ENCODE results near the gene SIGLECL1.

Gene SIGLECL1

DNA sequence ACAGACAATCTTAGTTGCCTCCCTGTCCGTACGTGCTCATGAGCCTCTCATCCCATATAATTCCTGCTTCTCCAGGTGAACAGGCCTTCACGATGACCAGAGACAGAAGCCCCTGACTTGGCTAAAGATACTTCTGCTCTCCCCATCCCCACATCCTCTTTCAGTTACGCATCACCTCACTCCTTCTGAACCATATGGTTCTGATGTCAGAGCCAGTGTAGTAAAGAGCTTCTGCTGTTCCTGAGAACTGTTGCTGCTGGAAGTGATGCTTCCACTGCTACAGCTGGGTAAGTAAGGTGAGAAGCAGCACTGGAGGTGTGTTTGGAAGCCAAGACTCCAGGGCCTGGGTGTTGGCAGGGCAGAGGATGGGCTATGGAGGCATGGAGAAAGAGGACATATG lies 12.9 kb downstream of the SIGLECL1 start:
- DNase-seq = no peak
- Mint-ChIP-seq H3K27ac (no peak overlapping the region), H3K27me3 (peaks cover 37% of the 10 kb centered on the region)

GRCh38 chr19:51271067-51271466 lies 20.2 kb downstream of the SIGLECL1 start:
- DNase-seq = no peak
- peaks cover 26% of the 10 kb centered on the region for H3K4me1 Mint-ChIP-seq
- no peaks in the 10 kb centered on the region for H3K9me3 Mint-ChIP-seq
- no peak overlapping the region for H3K27ac Mint-ChIP-seq
- CTCF ChIA-PET = interaction anchor here (2.7 kb wide), 1 partner anchor 11 kb away, joined by 13 read pairs; no protein-coding TSS in a partner anchor
- peaks cover 37% of the 10 kb centered on the region for H3K27me3 Mint-ChIP-seq
- H3K4me3 Mint-ChIP-seq = no peak overlapping the region
- H3K36me3 Mint-ChIP-seq = no peaks in the 10 kb centered on the region

More for the DNA sequence above, 12.9 kb downstream of the SIGLECL1 start:
- CTCF ChIA-PET = interaction anchor here (0.6 to 2.9 kb wide), 3 partner anchors 11 to 106 kb away, joined by 3 to 12 read pairs (median 3); no protein-coding TSS in a partner anchor
- Mint-ChIP-seq H3K36me3 (no peaks in the 10 kb centered on the region), H3K4me1 (peaks cover 10% of the 10 kb centered on the region), H3K9me3 (no peaks in the 10 kb centered on the region), H3K4me3 (no peak overlapping the region)

DNA sequence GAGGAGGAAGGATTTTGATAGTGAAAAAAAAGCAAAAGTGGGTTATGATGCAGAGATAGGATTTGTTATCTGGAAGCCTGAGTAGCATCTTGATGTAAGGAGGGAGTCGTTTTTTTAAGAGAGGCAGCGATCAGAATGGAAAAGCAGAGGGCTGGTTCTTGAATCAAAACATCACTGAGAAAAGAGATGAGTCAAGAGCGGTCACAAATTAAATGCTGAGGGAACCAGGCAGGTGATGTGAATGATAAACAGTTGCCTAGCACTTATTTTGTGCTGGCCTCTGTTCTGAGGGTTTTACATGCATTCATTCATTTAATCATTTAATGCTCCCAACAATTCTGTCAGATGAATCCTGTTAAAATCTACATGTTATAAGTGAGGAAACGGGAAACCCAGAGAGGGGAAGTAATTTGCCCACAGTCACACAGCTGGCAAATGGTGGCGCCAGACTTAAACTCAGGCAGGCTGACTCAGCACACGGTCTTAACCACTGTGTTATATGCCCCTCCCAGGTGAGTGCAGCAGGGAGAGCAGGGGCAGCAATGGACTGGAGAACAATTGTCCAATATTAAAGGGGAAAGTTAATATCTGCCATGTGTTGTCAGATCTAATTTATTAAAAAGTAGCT lies 21.4 kb downstream of the SIGLECL1 start:
- no peaks in the 10 kb centered on the region for H3K9me3 Mint-ChIP-seq
- no peaks in the 10 kb centered on the region for H3K36me3 Mint-ChIP-seq
- peaks cover 23% of the 10 kb centered on the region for H3K4me1 Mint-ChIP-seq
- H3K4me3 Mint-ChIP-seq = peak overlapping the region; percentile 22
- H3K27ac Mint-ChIP-seq = peak overlapping the region; percentile 84
- CTCF ChIA-PET = no interaction called here
- peaks cover 34% of the 10 kb centered on the region for H3K27me3 Mint-ChIP-seq
- DNase-seq = peak; percentile 51

DNA sequence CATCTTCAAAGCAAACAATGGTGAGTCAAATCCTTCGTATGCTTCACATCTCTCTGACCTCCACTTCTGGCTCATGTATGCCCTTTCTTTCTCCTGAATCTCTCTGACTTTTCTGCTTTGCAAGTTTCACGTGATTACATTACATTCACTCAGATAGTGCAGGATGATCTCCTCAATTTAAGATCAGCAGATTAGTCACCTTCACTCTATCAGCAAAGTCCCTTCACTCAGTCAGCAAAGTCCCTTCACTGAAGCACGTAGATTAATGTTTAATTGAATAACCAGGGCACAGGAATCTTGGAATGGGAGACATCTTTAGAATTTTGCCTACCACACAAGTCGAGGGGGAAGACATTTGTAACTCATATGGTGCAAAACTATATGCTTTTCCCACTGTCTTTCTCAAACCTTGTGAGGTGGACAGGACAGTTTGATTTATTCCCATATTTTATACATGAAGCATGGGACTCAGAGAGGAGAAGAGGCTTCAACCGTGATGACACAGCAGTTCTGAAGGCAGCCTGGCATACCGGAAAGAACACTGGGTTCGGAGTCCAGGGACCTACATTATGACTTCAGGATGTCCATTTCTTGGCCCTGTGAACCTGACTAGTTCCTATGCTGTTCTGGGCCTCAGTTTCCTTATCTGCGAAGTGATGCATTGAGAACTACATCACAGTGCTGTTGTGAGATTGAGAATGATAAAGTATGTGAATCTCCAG lies 23.3 kb downstream of the SIGLECL1 start:
- Mint-ChIP-seq H3K27ac (no peak overlapping the region), H3K4me3 (no peak overlapping the region), H3K36me3 (no peaks in the 10 kb centered on the region), H3K4me1 (peaks cover 23% of the 10 kb centered on the region), H3K9me3 (no peaks in the 10 kb centered on the region), H3K27me3 (peaks cover 44% of the 10 kb centered on the region)
- CTCF ChIA-PET = no interaction called here
- no peak for DNase-seq

- CTCF ChIA-PET = no interaction called here
- peaks cover 53% of the 10 kb centered on the region for H3K27me3 Mint-ChIP-seq
- no peaks in the 10 kb centered on the region for H3K36me3 Mint-ChIP-seq
- no peak overlapping the region for H3K27ac Mint-ChIP-seq
- H3K4me3 Mint-ChIP-seq = no peak overlapping the region
- no peaks in the 10 kb centered on the region for H3K9me3 Mint-ChIP-seq
- no peak for DNase-seq
- H3K4me1 Mint-ChIP-seq = peaks cover 17% of the 10 kb centered on the region
Measured at GRCh38 chr19:51277112-51277511, 26.2 kb downstream of the SIGLECL1 start.

DNA sequence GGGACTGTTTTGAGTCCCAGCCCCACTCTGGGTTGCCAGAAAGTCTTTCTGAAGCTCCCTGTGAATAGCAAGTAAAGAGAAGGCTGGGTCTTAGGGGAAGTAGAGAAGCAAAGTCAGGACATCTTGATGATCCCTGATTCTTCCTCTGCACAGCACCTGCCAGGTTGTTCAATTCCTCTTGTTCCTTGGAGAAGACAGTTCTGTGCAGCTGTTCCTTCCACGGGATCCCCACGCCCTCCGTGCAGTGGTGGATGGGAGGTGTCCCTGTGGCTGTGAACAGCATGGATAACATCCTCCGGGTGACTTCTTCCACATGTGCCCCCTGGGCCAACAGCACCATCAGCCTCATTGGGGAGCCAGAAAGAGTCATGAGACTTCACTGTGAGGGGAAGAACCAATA lies 31.5 kb downstream of the SIGLECL1 start:
- Mint-ChIP-seq H3K4me1 (no peaks in the 10 kb centered on the region), H3K4me3 (no peak overlapping the region), H3K27me3 (peaks cover 49% of the 10 kb centered on the region), H3K27ac (no peak overlapping the region), H3K9me3 (no peaks in the 10 kb centered on the region), H3K36me3 (no peaks in the 10 kb centered on the region)
- CTCF ChIA-PET = interaction anchor here (0.8 kb wide), 1 partner anchor 23 kb away, joined by 3 read pairs; no protein-coding TSS in a partner anchor
- no peak for DNase-seq

DNA sequence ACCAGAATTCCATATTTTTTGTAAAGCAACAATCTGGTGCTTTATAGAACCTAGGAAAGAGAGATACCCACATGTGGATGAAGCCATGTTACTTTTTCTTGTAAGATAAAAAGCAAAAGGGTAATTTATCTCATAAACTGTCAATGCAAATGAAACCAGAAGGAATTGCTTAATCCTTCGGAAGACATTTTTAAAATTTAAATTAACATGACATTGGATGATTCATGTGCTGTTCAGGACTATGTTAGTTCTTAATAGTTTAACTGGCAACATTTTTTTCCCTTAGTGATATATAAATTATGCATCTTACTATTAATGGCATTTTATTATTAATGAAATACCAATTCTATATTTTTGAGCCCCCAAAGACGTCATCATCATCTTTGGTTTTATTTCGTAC lies 34.8 kb downstream of the SIGLECL1 start:
- no peak for DNase-seq
- Mint-ChIP-seq H3K27ac (no peak overlapping the region), H3K4me1 (no peaks in the 10 kb centered on the region), H3K4me3 (no peak overlapping the region), H3K27me3 (peaks cover 24% of the 10 kb centered on the region), H3K9me3 (no peaks in the 10 kb centered on the region), H3K36me3 (no peaks in the 10 kb centered on the region)
- CTCF ChIA-PET = no interaction called here

- Mint-ChIP-seq H3K4me1 (no peaks in the 10 kb centered on the region), H3K36me3 (no peaks in the 10 kb centered on the region), H3K27ac (no peak overlapping the region), H3K4me3 (no peak overlapping the region), H3K27me3 (peaks cover 14% of the 10 kb centered on the region), H3K9me3 (no peaks in the 10 kb centered on the region)
- DNase-seq = no peak
- CTCF ChIA-PET = no interaction called here
Measured at GRCh38 chr19:51289635-51290034, 38.8 kb downstream of the SIGLECL1 start.

- CTCF ChIA-PET = interaction anchor here (0.6 kb wide), 1 partner anchor 66 kb away, joined by 4 read pairs; no protein-coding TSS in a partner anchor
- DNase-seq = no peak
- H3K36me3 Mint-ChIP-seq = no peaks in the 10 kb centered on the region
- no peak overlapping the region for H3K27ac Mint-ChIP-seq
- H3K27me3 Mint-ChIP-seq = peaks cover 30% of the 10 kb centered on the region
- H3K9me3 Mint-ChIP-seq = no peaks in the 10 kb centered on the region
- H3K4me1 Mint-ChIP-seq = no peaks in the 10 kb centered on the region
- H3K4me3 Mint-ChIP-seq = no peak overlapping the region
Measured at GRCh38 chr19:51292971-51293370, 42.1 kb downstream of the SIGLECL1 start.

DNA sequence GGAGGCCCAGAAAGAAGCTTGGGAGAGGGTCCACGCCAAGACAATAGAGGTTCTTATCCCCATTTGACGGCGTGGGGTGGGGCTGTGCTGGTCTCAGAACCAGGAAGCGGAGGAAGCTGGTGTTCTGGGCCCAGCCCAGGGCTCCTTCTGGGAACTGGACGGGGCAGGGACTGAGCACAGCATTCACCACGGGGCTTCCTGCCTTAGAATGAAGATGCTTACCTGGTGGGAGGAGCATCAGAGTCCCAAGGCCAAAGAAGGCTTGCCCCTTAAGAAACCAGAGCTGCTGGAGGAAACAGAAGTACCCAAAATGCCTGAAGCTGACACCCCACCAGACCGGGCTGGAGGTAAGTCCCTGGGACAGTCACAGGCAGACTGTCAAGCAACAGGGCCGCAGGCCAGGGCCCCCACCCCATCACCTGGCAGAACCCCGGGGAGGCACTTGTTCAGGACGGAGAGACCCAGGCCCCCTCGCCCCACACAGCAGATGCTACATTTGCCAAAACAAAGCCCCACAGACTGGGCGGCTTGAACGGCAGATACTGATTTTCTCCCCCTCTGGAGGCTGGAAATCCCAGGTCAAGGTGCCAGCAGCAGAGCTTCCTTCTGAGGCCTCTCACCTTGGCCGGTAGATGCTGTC lies 42.8 kb downstream of the SIGLECL1 start:
- Mint-ChIP-seq H3K27ac (no peak overlapping the region), H3K27me3 (peaks cover 30% of the 10 kb centered on the region), H3K4me3 (no peak overlapping the region), H3K36me3 (no peaks in the 10 kb centered on the region), H3K4me1 (no peaks in the 10 kb centered on the region), H3K9me3 (no peaks in the 10 kb centered on the region)
- CTCF ChIA-PET = interaction anchor here (0.6 kb wide), 1 partner anchor 66 kb away, joined by 4 read pairs; no protein-coding TSS in a partner anchor
- DNase-seq = no peak

- H3K9me3 Mint-ChIP-seq = no peaks in the 10 kb centered on the region
- H3K27me3 Mint-ChIP-seq = peaks cover 30% of the 10 kb centered on the region
- DNase-seq = no peak
- no peaks in the 10 kb centered on the region for H3K36me3 Mint-ChIP-seq
- CTCF ChIA-PET = no interaction called here
- no peak overlapping the region for H3K27ac Mint-ChIP-seq
- no peak overlapping the region for H3K4me3 Mint-ChIP-seq
- H3K4me1 Mint-ChIP-seq = no peaks in the 10 kb centered on the region
Measured at GRCh38 chr19:51294211-51294976, 43.5 kb downstream of the SIGLECL1 start.

DNA sequence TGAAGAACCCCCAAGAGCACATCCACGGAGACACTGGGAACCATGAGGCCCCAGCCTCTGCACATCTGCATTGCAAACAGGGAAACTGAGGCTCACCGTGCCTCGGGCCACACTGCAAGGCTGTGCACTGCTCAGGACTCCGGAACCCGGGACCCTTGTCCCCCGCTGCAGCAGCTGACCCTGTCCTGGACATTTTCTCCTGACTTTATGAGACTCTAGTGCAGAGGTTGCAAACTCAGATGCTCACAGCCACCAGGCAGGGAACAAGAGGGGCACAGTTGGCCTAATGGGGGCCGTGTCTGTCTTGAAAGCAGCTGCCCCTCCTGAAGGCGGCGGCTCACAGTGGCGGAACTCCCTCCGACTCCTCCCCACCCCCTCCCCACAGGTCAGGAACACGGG lies 44.1 kb downstream of the SIGLECL1 start:
- CTCF ChIA-PET = no interaction called here
- no peaks in the 10 kb centered on the region for H3K4me1 Mint-ChIP-seq
- no peaks in the 10 kb centered on the region for H3K36me3 Mint-ChIP-seq
- H3K4me3 Mint-ChIP-seq = no peak overlapping the region
- H3K27ac Mint-ChIP-seq = no peak overlapping the region
- no peaks in the 10 kb centered on the region for H3K9me3 Mint-ChIP-seq
- H3K27me3 Mint-ChIP-seq = peaks cover 30% of the 10 kb centered on the region
- no peak for DNase-seq

DNA sequence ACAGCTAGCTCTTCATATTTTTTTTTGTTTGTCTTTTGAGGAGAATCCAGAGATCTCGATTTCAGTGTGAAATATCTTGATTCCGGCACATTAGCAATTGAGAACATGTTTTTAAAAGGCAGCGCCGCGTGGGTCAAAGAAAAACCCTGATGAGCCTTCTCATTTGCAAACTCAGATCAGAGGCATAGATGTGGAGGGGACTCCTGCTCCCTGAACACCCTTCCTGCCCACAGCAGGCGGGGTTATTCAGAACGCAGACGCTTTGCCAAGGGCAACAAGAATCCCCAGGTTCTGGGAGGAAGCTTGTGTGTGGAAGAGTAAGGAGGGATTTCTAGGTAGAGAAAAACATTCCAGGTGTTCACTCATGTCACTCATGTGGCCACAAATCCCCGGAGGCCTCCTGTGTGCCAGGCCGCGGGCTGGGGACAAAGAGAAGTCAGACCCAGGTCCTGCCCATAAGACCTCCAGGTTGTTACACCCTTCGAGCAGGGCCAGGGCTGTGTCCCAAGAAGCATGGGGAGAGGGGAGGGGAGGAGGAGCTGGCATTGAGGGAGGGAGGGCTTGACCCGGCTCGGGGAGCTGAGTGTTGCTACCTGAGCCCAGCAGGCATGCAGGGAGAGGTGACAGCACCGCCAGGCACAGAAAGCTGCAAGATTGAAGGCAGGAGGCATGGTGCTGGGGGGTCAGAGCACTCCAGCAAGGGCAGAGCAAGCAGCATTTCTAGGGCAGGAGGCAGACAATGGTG lies 44.7 kb downstream of the SIGLECL1 start:
- Mint-ChIP-seq H3K27me3 (peaks cover 31% of the 10 kb centered on the region), H3K9me3 (no peaks in the 10 kb centered on the region), H3K4me3 (no peak overlapping the region), H3K4me1 (no peaks in the 10 kb centered on the region), H3K36me3 (no peaks in the 10 kb centered on the region), H3K27ac (no peak overlapping the region)
- no peak for DNase-seq
- CTCF ChIA-PET = no interaction called here
